KG1 (cell line): ENCODE data around the gene RPP25L.
A peak's percentile ranks its signal among the peaks of the same experiment; 100 is the strongest.
"Not testable (repeated sequence)": the region's sequence is repeated elsewhere in the genome, so short reads cannot be mapped to it uniquely, and the experiment has no call there.

Experiments used
- DNase-seq: peaks from one replicate; lab custom pipeline; 2025; lab: John Stamatoyannopoulos, UW

The RPP25L gene

GRCh38 chr9:34611811-34612787, at the start of gene RPP25L:
Gene RPP25L (minus strand): TSS chr9:34612097. CDS start chr9:34611296, 801 bp downstream.
- DNase-seq, result peak; percentile 88

DNA sequence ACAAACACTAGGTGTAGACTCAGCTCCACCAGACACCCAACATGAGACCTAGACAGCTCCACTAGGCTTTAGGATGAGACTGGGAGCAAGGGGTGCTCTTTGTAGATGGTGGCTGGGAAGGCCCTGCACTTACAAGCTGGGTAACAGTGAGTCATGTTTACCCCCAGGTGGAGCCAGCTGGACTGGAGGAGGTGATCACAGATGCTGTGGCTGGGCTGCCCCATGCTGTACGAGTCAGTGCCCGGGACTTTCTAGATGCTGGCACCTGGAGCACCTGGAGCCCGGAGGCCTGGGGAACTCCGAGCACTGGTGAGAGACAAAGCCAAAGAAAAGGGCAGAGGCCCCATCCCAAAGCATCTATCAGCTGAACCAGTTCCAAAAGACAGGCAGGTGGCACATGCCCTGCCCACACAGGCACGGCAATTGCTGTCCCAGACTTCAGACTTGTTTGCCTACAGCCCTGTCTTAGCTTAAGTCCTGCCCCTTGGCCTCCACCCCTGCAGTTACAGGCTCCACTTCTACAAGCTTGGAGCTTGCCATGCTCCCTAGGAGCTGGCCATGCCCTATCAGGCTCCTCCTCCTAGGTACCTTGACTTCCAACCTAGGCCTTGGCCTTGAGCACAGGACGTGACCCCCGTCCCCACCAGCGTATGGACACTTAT, 47.8 kb upstream of the RPP25L start:
- no peak for DNase-seq

DNA sequence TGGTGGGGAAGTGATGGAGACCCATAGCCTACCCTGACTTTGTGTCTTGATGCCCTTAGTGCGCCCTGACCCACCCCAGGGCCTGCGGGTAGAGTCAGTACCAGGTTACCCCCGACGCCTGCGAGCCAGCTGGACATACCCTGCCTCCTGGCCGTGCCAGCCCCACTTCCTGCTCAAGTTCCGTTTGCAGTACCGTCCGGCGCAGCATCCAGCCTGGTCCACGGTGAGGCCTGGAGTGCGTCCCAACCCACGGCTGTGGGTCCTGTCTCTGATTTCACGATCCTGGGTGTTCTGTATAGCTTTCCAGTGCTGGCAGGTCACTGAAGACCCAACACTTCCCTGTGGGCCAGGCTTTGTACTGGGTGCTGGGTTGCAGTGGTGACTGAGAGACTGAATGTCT, 46.6 kb upstream of the RPP25L start:
- no peak for DNase-seq

DNA sequence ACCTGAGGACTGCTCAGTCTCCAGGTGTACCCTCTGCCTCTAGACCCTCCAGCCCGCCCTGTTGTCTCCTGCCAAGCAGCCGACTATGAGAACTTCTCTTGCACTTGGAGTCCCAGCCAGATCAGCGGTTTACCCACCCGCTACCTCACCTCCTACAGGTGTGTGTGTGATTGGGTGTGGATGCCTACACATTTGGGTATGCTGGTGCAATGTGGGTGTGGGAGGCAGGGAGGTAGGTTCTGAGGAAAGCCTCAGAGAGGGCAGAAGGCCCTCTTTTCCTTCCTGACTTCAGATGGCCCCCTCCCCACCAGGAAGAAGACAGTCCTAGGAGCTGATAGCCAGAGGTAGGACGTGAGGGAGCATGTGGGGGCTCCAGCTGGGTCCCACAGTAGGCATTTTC, 45.1 kb upstream of the RPP25L start:
- DNase-seq, result no peak

DNA sequence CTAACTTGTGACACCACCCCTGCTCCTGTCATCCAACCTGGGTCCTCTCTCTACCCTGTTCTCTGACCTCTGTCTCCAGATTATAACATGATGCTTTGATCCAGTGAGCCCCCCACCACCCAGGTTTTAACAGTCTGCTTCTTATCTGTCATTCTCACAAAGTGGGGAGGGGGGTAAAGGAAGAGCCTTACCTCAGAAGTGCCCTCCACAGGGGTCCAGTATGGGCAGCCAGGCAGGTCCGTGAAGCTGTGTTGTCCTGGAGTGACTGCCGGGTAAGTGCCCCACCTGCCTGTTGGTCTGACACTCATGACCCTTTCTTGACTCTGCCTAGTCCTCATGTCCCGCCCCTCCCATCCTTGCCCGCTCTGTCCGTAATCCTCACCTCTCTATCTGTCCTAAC, 43.5 kb upstream of the RPP25L start:
- no peak for DNase-seq

- no peak for DNase-seq
These were observed 42.6 kb upstream of the RPP25L start for GRCh38 chr9:34654323-34655051.

GRCh38 chr9:34653151-34654072, 41.5 kb upstream of the RPP25L start:
- no peak for DNase-seq

DNA sequence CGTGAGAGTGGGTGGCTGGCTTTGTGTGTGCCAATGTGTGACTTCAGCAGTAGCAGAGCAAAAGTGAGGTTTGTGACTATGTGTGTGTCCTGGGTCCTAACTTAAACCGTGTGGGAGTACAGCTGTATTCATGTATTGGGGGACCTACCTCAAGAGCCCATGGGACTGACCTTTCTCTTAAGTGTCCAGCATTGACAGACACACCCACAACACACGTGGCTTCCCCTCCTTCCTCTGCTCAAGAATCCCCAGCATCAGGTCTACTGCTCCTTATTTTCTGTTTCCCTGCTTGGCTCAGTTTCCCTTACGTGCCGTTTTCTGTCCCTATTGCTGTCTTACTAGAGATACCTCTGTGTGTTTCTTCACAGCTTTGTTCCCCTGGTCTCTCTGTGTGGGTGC, 40.7 kb upstream of the RPP25L start:
- no peak for DNase-seq

GRCh38 chr9:34651876-34652601, 40.1 kb upstream of the RPP25L start, which contains the start of gene IL11RA:
Gene IL11RA (plus strand): TSS chr9:34652185. CDS start chr9:34655218, 3,033 bp downstream.
- DNase-seq, result no peak

DNA sequence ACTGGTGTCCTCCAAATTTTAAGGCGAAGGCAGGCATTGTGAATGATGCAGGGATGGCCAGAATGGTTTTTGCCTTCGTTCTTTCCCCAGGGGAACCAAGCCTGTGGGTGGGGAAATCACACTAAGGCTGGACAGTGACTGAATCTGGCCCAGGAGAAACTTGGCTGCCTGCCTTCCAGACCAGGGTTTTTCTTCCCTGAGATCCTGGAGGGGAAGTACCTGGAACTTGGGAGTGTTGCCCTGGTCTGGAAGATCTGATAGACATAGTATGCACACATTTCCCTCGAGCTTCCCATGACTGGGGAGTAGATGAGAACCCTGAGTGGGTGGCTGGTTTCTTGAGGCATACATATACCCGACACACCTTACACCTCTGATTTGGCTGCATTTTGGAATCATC, 39.4 kb upstream of the RPP25L start:
- no peak for DNase-seq

DNA sequence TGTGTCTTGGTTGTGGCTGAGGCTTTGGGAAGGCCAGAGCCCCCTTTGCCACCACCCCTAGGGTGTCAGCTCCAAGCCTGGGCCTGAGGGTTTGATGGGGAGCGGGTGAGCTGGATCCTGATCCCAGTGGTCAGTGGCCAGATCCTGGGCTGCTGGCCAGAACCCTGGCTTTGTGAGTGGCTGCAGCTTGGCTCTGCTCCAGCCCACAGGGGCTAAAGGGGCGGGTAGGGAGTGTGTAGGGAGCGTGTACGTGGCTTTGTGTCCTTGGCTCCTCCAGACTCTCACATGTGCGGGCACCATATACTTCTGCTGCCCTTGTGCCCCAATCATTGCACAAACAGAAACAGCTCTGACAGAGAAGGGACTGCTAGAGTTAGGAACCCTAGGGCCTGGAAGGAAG, 38.9 kb upstream of the RPP25L start:
- no peak for DNase-seq

DNA sequence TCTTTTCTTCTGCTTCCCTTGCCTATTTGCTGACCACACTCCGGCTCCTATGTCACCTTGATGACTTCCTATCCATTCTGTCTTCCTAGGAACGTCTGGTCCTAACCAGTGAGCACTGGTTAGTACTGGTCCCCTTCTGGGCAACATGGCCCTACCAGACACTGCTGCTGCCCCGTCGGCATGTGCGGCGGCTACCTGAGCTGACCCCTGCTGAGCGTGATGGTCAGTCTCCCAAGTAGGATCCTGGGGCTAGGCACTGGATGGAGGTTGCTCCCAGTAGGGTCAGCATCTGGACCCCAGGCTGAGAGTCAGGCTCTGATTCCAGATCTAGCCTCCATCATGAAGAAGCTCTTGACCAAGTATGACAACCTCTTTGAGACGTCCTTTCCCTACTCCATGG, 36.8 kb upstream of the RPP25L start:
- DNase-seq, result no peak

DNA sequence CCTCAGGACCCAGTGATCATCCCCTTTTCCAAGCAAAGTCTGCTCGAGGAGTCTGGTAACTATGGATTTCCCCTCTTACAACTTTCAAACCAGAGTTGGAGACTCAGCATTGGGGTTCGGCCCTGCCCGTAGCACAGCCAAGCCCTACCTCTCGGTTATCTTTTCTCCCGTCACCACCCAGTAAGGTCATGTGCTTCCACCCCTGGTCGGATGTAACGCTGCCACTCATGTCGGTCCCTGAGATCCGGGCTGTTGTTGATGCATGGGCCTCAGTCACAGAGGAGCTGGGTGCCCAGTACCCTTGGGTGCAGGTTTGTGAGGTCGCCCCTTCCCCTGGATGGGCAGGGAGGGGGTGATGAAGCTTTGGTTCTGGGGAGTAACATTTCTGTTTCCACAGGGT, 35.8 kb upstream of the RPP25L start:
- no peak for DNase-seq

- no peak for DNase-seq
These were observed 35.1 kb upstream of the RPP25L start for GRCh38 chr9:34647084-34647403.

DNA sequence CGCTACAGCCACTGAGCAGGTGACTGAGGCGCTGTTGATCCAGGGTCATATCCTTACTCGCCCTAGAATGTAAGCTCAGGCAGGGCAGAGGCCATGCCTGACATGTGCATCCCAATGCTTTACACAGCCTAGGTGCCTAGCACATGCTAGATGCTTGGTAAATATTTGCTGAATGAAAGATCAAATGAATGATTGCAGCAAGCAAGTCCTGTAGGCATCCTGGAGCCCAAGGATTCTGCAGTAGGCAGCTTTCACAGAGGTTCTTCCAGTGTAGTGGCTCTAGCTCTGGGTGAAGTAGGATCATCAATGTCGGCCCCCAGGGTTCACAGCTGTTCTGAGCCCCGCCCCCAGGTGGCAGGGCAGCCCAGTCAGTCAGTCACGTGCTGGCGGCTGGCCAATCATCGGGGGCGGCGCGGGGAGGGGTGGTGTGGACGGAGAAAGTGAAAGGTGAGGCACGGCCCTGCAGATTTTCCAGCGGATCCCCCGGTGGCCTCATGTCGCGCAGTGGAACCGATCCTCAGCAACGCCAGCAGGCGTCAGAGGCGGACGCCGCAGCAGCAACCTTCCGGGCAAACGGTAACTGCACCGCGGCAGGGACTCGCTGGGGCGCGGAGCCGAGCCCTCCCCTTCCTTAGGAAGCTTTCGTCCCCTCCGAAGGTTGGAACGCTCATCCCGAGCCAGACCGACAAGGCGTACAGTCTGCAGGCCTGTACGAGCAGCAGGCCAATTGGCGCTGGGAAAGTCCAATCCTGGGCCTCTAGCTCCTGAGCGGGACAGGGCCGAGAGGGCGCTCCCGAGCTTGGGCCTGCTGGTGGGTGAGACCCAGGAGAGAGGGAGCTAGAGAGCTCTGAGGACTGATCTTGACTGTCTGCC, 34.5 kb upstream of the RPP25L start, which contains the start of gene GALT:
TSS of gene GALT (plus strand) at position 465 of the 873 bp plus-strand sequence. CDS start at position 495, 30 bp downstream.
- DNase-seq, result peak; percentile 89

DNA sequence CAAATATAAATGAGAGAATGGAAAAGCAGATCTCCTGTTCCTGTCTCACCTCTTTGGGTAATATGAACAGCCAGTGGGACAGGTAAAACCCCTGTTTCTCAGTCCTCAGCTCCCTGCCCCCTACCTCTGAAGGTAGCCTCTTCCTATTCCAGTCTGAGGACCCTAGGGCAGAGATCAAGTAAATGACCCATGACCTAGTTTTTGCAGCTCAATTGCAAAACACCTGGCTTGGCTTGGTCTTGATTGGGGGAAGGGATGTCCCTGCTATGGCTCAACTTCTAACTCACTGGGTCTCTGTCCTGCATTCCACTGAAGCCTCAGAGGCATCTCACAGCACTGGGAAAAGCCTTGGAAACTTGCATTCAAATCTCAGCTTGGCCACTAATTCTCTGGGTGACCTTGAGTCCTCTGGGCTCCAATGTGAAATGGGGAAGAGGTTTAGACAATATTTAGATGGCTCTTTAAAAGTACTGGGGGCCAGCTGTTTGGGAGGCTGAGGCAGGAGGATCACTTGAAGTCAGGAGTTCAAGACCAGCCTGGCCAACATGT, 32.9 kb upstream of the RPP25L start:
- DNase-seq, result no peak

DNA sequence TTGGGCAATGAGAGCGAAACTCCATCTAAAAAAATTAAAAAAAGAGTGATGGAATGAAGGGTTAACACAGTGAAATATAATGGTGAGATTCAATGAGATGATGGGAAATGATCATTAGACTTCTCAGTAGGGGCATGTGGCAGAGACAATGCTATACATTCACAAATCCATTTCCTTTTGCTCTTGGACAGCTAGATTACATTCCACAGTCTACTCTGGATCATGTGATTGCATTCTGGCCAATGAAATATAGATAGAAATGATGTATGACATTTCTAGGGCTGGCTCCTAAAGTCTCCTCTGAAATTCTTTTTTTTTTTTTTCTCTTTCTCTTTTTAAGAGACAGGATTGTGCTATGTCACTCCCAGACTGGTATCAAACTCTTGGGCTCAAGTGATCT, 30.8 kb upstream of the RPP25L start:
- DNase-seq, result no peak

GRCh38 chr9:34639322-34639721, 27.4 kb upstream of the RPP25L start:
- not testable (repeated sequence) for DNase-seq

DNA sequence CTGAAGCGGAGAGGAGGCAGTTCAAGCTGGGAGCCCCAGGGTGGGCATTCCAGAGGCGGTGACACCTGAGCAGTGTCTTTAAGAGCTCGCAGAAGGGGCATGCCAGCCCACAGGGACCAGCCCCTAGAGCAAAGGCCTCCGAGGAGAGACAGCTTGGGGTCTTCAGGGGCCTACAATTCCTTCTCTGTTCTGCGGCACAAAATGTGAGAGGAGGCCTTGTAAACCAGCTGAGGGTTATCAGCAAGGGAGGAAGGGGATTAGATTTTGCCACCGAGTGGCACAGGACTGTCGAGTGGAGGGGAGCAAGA, 26.2 kb upstream of the RPP25L start:
- DNase-seq, result no peak
